H1 (cell line): Measurements from ENCODE around the gene PAQR9.

ENCODE experiments used
- CEBPB ChIP-seq: IDR thresholded peaks from 2 replicates; pipeline ENCODE4 v1.6.1; 2012; ENCODE audit warnings: low read depth, low read length
- CHD2 ChIP-seq: IDR thresholded peaks from 2 replicates; pipeline ENCODE4 v1.6.1; 2012; ENCODE audit warnings: low read length, improper control_type of control experiment
- CTCF ChIP-seq, 3 experiments: IDR thresholded peaks; 1 replicate in 2 of 3; 2 replicates in 1 of 3; pipeline versions ENCODE4 v1.5.1 to v1.6.1; 2011; ENCODE audit warnings: low read length in 3 of 3, mild to moderate bottlenecking in 3 of 3, inconsistent platforms in 2 of 3, low read depth in 1 of 3, moderate library complexity in 1 of 3; ENCODE audit not compliant: insufficient read depth in 1 of 3; ENCODE audit errors: control extremely low read depth in 1 of 3
- RAD21 ChIP-seq, 2 experiments: IDR thresholded peaks in 1 of 2; conservative IDR thresholded peaks in 1 of 2; 2 replicates each; pipeline ENCODE4 v1.6.1; 2011; ENCODE audit warnings: low read depth in 2 of 2, low read length in 2 of 2, improper control_type of control experiment in 1 of 2, inconsistent platforms in 1 of 2, mild to moderate bottlenecking in 1 of 2, moderate library complexity in 1 of 2
- SP1 ChIP-seq: IDR thresholded peaks from 2 replicates; pipeline ENCODE4 v1.6.1; 2011; ENCODE audit warnings: low read depth, low read length
- TBP ChIP-seq: IDR thresholded peaks from 2 replicates; pipeline ENCODE4 v1.6.1; 2011; ENCODE audit warnings: low read depth, low read length, improper control_type of control experiment

DNA sequence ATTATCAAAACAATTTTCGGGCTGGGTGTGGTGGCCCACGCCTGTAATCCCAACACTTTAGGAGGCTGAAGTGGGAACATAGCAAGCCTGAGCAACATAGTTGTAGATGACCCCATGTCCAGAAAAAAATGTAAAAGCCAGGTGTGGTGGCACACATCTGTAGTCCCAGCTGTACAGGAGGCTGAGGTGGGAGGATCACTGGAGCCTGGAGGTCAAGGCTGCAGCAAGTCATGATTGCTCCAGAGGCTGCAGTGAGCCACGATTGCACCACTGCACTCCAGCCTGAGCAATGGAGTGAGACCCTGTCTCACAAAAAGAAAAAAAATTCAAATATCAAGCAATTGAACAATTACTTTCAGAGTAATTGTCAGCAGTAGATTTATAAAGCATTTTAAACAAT is 8.0 kb upstream of the PAQR9 start:
- no peak for TF ChIP-seq TBP
- no peak for TF ChIP-seq SP1
- TF ChIP-seq RAD21 (IDR thresholded peaks at IDR 0.05 in 1 of 2, conservative IDR thresholded peaks at IDR 0.05 in 1 of 2; ENCODE audit: low read depth in 2 of 2, low read length in 2 of 2) = no peak
- TF ChIP-seq CHD2 = no peak
- no peak for TF ChIP-seq CEBPB
- TF ChIP-seq CTCF (IDR thresholded peaks at IDR 0.05; ENCODE audit: control extremely low read depth in 1 of 3, insufficient read depth in 1 of 3, low read depth in 1 of 3, low read length in 3 of 3) = no peak
